PC-3 (cell line): ENCODE measurements around the gene RCN1.

ENCODE experiments used
- EZH2 ChIP-seq: fragments of 300-600 bp; sonication (generic); IDR thresholded peaks from one replicate; pipeline ENCODE4 v1.6.1; 2017; ENCODE audit warnings: antibody characterized with exemption, mild to moderate bottlenecking, low read length; ENCODE audit not compliant: unreplicated experiment
- TF ChIP-seq, protein P1 (sequence below): fragments of 300-600 bp; sonication (generic); conservative IDR thresholded peaks from 2 replicates; pipeline ENCODE4 v1.5.1; 2017; ENCODE audit warnings: antibody characterized with exemption, low read depth, mild to moderate bottlenecking, low read length

- TF ChIP-seq EZH2, result no peak
- TF ChIP-seq, protein P1, sequence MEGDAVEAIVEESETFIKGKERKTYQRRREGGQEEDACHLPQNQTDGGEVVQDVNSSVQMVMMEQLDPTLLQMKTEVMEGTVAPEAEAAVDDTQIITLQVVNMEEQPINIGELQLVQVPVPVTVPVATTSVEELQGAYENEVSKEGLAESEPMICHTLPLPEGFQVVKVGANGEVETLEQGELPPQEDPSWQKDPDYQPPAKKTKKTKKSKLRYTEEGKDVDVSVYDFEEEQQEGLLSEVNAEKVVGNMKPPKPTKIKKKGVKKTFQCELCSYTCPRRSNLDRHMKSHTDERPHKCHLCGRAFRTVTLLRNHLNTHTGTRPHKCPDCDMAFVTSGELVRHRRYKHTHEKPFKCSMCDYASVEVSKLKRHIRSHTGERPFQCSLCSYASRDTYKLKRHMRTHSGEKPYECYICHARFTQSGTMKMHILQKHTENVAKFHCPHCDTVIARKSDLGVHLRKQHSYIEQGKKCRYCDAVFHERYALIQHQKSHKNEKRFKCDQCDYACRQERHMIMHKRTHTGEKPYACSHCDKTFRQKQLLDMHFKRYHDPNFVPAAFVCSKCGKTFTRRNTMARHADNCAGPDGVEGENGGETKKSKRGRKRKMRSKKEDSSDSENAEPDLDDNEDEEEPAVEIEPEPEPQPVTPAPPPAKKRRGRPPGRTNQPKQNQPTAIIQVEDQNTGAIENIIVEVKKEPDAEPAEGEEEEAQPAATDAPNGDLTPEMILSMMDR, result no peak
Observed at GRCh38 chr11:32073644-32074026, 17.2 kb upstream of the RCN1 start.
